Mesothelial cell of epicardium (in vitro differentiated cells): ENCODE measurements around the gene MYOZ3. TPM values are rescaled to one million over a fixed set of nuclear protein-coding genes. Genes with fewer than 3 reads are reported as not detected.

ENCODE experiments used
- DNase-seq, 2 experiments: peaks; one replicate each; pipeline ENCODE4 v3.0.0; 2021; ENCODE audit warnings: low spot score in 2 of 2; ENCODE audit not compliant: unreplicated experiment in 2 of 2
- H3K27ac Mint-ChIP-seq: 2 replicates; pipeline ENCODE4 v1.8.0; 2021; ENCODE audit warnings: mixed read lengths
- H3K27me3 Mint-ChIP-seq: 2 replicates; pipeline ENCODE4 v1.8.0; 2021; ENCODE audit warnings: low read depth, mixed read lengths
- H3K36me3 Mint-ChIP-seq: 2 replicates; pipeline ENCODE4 v1.8.0; 2021; ENCODE audit warnings: mixed read lengths
- H3K4me1 Mint-ChIP-seq: 2 replicates; pipeline ENCODE4 v1.8.0; 2021; ENCODE audit warnings: mixed read lengths
- H3K4me3 Mint-ChIP-seq: 2 replicates; pipeline ENCODE4 v1.8.0; 2021; ENCODE audit warnings: mild to moderate bottlenecking, moderate library complexity, mixed read lengths
- H3K9me3 Mint-ChIP-seq: 2 replicates; pipeline ENCODE4 v1.8.0; 2021; ENCODE audit warnings: mixed read lengths
- CTCF ChIP-seq: fragments of 200-600 bp; sonication (generic); IDR thresholded peaks from one replicate; pipeline ENCODE4 v1.5.0; 2021; ENCODE audit warnings: antibody characterized with exemption; ENCODE audit not compliant: unreplicated experiment
- total RNA-seq: library from RNA; stranded (reverse); gene quantifications from 3 replicates; pipeline ENCODE4 v1.2.1, GENCODE V29; 2021

The MYOZ3 gene
- total RNA-seq, 1 donor from 2014 or later, result 8.5 TPM

DNA sequence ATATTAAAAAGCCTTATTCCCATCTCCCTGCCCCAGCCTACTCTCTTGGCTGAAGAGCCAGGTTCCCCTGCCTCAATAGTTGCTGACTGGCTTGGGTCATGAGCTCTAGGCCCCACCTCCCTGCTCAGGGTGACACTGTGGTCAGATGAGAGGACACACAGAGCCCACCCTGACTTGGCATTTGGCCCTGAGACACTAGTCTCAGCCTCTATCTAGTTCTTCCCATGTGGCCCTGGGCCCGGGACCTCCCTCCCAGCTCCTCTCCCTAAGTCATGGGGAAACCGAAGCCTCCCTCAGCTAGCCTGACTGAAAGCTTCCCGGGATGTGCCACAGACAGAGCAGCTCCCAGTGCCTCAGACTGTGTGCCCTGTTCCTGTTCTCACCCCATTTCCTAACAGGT, 5.8 kb upstream of the MYOZ3 start:
- H3K4me3 Mint-ChIP-seq, result no peak overlapping the region

DNA sequence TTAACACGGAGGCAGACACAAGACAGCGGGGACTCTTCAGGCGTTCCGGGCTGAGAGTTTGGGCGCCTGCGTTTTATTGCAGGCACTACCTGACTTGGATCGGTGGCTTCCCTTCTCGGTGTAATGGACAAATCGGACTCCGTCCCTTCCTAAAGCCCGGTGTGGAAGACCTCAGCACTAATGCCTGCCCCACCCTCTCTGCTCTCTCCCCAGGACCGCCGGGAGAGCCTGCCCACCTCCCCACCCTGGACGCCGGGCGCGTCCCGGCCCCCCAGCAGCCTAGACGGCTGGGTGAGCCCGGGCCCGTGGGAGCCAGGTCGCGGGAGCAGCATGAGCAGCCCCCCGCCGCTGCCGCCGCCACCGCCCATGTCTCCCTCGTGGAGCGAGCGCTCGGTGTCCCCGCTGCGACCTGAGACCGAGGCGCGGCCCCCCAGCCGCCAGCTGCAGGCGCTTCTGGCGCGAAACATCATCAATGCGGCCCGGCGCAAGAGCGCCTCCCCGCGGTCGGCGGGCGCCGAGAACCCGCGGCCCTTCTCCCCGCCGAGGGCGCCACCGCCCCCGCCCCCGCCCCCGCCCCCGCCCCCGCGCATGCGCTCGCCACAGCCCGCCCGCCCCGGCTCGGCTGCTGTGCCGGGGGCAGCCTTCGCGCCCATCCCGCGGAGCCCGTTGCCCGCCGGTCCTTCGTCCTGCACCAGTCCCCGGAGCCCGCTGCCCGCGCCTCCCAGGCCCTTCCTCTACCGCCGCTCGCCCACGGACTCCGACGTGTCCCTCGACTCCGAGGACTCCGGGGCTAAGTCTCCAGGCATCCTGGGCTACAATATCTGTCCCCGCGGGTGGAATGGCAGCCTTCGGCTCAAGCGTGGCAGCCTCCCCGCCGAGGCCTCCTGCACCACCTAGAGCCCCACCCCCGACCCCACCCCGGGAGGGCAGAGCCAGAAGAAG, 4.6 kb upstream of the MYOZ3 start:
- Mint-ChIP-seq H3K4me1 (peaks cover 45% of the 10 kb centered on the region), H3K27ac (peak overlapping the region; percentile 75), H3K27me3 (no peaks in the 10 kb centered on the region), H3K9me3 (no peaks in the 10 kb centered on the region), H3K36me3 (peaks cover 4% of the 10 kb centered on the region), H3K4me3 (peak overlapping the region; percentile 59)
- peak; percentile 69 to 88 for DNase-seq
- TF ChIP-seq CTCF, result peak; percentile 73

More for the DNA sequence above, 5.8 kb upstream of the MYOZ3 start:
- H3K36me3 Mint-ChIP-seq, result peaks cover 6% of the 10 kb centered on the region
- H3K9me3 Mint-ChIP-seq, result no peaks in the 10 kb centered on the region
- H3K27me3 Mint-ChIP-seq, result no peaks in the 10 kb centered on the region
- no peak for DNase-seq
- no peak for TF ChIP-seq CTCF
- no peak overlapping the region for H3K27ac Mint-ChIP-seq
- H3K4me1 Mint-ChIP-seq, result peaks cover 40% of the 10 kb centered on the region

- no peak for TF ChIP-seq CTCF
- no peaks in the 10 kb centered on the region for H3K9me3 Mint-ChIP-seq
- peaks cover 31% of the 10 kb centered on the region for H3K4me1 Mint-ChIP-seq
- H3K27ac Mint-ChIP-seq, result peak overlapping the region; percentile 23
- DNase-seq, result no peak
- H3K36me3 Mint-ChIP-seq, result no peaks in the 10 kb centered on the region
- peaks cover 2% of the 10 kb centered on the region for H3K27me3 Mint-ChIP-seq
- no peak overlapping the region for H3K4me3 Mint-ChIP-seq
Observed at GRCh38 chr5:150658121-150658520, 2.9 kb upstream of the MYOZ3 start.

- Mint-ChIP-seq H3K27me3 (peaks cover 2% of the 10 kb centered on the region), H3K27ac (peak overlapping the region; percentile 14), H3K36me3 (no peaks in the 10 kb centered on the region), H3K4me3 (no peak overlapping the region), H3K4me1 (peaks cover 30% of the 10 kb centered on the region), H3K9me3 (no peaks in the 10 kb centered on the region)
- no peak for TF ChIP-seq CTCF
- DNase-seq, result no peak
Observed at GRCh38 chr5:150658699-150659265, 2.3 kb upstream of the MYOZ3 start.

- Mint-ChIP-seq H3K27ac (peak overlapping the region; percentile 88), H3K27me3 (peaks cover 2% of the 10 kb centered on the region), H3K4me3 (no peak overlapping the region), H3K4me1 (peaks cover 30% of the 10 kb centered on the region), H3K36me3 (no peaks in the 10 kb centered on the region), H3K9me3 (no peaks in the 10 kb centered on the region)
- no peak for TF ChIP-seq CTCF
- peak in 1 of 2 experiments; percentile 7 for DNase-seq
Observed at GRCh38 chr5:150659360-150660107, 1.5 kb upstream of the MYOZ3 start.
